Activated T-cell treated with anti-CD3 and anti-CD28 coated beads, Interleukin-2, amount 50 U/mL, for 24 hours (primary cell): Measurements from ENCODE around the gene DCLRE1B.

Experiments used
- DNase-seq: peaks from one replicate; pipeline ENCODE4 v3.0.0-alpha.2; 2020
- H3K27ac Mint-ChIP-seq: 2 replicates; pipeline ENCODE4 v1.8.0; 2020; ENCODE audit warnings: mild to moderate bottlenecking, mixed read lengths
- H3K27me3 Mint-ChIP-seq: 2 replicates; pipeline ENCODE4 v1.8.0; 2020; ENCODE audit warnings: mixed read lengths
- H3K36me3 Mint-ChIP-seq: 2 replicates; pipeline ENCODE4 v1.8.0; 2020; ENCODE audit warnings: low read depth, mixed read lengths
- H3K4me1 Mint-ChIP-seq: 2 replicates; pipeline ENCODE4 v1.8.0; 2020; ENCODE audit warnings: low read depth, mixed read lengths
- H3K4me3 Mint-ChIP-seq: 2 replicates; pipeline ENCODE4 v1.8.0; 2020; ENCODE audit warnings: mild to moderate bottlenecking, moderate library complexity, mixed read lengths
- H3K9me3 Mint-ChIP-seq: 2 replicates; pipeline ENCODE4 v1.8.0; 2020; ENCODE audit warnings: mixed read lengths

DCLRE1B gene

DNA sequence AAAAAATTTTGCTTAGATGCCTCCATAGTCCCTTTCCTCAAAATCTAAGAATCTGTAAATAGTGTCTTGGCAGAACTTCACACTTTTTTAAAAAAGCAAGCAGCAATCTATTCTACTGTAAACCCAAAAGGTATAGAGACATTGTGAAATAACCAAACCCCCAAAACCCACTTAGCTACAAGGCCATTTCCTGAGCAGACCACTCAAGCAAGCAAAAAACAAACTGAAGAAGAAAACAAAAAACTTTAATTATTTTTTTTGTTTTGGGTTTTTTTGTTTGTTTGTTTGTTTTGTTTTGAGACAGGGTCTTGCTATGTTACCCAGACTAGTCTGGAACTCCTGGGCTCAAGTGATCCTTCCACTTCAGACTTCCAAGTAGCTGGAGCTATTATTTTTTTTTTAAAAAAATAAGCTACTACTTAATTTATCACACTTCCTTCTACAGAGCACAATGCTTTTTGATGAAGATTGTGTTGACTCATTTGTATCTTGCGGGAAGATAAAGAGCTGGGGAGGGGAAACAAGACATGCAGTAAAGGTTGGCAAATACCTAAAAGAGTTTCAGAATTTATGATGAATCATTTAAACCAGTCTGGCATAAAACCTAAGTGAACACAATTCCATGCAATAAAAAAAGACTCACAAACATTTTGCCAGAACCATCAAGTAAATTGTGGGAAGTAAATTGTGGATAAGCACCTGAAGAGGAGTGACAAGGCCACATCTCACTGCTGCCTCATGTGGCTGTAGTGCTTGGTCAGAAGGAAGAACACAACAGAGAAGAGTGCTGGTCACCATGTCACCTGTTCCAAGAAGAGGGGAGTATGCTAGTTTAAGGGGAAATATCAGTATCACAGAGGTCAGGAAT lies 30.9 kb upstream of the DCLRE1B start:
- no peak for DNase-seq
- Mint-ChIP-seq H3K4me3 (peak overlapping the region; percentile 13), H3K36me3 (peaks cover 18% of the 10 kb centered on the region), H3K27me3 (no peaks in the 10 kb centered on the region), H3K27ac (peak overlapping the region; percentile 93), H3K4me1 (peaks cover 70% of the 10 kb centered on the region), H3K9me3 (no peaks in the 10 kb centered on the region)

DNA sequence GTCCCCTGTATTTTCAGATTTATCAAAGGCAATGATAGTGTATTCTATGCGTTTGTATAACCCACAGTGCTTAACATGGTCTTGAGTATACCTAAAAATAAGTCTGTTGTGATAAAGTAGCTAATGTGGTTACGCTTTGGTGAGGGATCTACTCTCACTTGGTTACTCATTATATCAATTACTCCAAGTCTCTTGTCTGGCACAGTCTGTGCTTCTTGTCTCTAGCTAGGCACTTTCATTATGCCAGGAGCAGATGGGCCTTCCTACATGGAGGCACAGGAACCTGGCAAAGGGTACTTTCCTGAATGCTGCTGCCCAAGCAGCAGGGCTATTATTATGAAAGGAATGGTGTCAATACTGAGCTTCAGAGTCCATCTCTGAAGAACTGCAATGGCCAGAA lies 29.4 kb upstream of the DCLRE1B start:
- DNase-seq, result no peak
- Mint-ChIP-seq H3K36me3 (peaks cover 9% of the 10 kb centered on the region), H3K27ac (peak overlapping the region; percentile 93), H3K4me1 (peaks cover 71% of the 10 kb centered on the region), H3K27me3 (no peaks in the 10 kb centered on the region), H3K4me3 (no peak overlapping the region), H3K9me3 (no peaks in the 10 kb centered on the region)

DNA sequence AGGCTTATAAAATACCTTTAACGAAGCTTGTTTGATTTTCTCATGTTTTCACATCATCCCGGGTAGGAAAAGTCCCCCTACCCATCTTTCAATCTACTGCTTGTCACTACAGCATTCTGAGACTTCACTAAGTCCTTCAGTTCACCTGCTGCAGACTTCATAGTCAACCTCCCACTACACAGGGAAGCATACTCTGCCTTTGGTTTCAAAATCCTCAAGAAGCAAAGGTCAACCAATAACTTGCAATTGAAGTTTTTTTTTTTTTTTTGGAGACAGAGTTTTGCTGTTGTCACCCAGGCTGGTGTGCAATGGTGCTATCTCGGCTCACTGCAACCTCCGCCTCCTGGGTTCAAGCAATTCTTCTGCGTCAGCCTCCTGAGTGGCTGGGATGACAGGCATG lies 28.9 kb upstream of the DCLRE1B start:
- Mint-ChIP-seq H3K4me1 (peaks cover 74% of the 10 kb centered on the region), H3K27me3 (no peaks in the 10 kb centered on the region), H3K27ac (no peak overlapping the region), H3K4me3 (no peak overlapping the region), H3K36me3 (peaks cover 5% of the 10 kb centered on the region), H3K9me3 (no peaks in the 10 kb centered on the region)
- no peak for DNase-seq

DNA sequence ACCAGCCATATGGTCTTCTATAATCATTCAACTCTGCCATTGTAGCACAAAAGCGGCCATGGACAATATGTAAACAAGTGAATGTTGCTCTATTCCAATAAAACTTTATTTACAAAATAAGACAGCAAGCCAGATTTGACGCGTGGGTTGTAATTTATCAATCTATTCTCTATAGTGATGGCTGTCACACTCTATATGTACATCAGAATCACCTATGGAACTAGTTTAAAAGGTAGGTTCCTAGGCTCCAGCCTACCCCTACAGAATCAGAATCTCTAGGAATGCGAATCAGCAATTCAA lies 25.4 kb upstream of the DCLRE1B start:
- Mint-ChIP-seq H3K9me3 (no peaks in the 10 kb centered on the region), H3K36me3 (peaks cover 6% of the 10 kb centered on the region), H3K4me3 (no peak overlapping the region), H3K4me1 (peaks cover 48% of the 10 kb centered on the region), H3K27me3 (no peaks in the 10 kb centered on the region), H3K27ac (no peak overlapping the region)
- DNase-seq, result no peak

DNA sequence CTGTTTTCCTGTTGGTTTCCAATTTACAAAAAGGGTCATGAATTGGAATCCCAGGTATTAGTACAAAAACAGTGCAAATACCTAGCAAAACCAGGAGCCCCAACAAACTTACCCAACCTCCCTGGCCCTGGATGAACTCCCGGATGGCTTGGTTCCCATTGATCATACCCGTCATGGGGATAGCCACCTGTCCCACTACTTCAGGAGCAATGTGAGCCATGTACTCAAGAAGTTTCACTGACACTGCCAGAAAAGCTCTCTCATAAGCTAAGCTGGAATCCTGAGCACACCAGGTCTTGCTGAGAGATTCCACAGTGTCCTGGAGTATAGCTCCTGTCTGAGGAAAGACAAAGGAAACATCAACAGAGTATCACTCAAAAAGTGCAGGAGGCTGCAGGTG lies 23.5 kb upstream of the DCLRE1B start:
- Mint-ChIP-seq H3K27me3 (no peaks in the 10 kb centered on the region), H3K36me3 (peaks cover 10% of the 10 kb centered on the region), H3K4me1 (peaks cover 34% of the 10 kb centered on the region), H3K9me3 (no peaks in the 10 kb centered on the region), H3K4me3 (no peak overlapping the region), H3K27ac (no peak overlapping the region)
- DNase-seq, result no peak

DNA sequence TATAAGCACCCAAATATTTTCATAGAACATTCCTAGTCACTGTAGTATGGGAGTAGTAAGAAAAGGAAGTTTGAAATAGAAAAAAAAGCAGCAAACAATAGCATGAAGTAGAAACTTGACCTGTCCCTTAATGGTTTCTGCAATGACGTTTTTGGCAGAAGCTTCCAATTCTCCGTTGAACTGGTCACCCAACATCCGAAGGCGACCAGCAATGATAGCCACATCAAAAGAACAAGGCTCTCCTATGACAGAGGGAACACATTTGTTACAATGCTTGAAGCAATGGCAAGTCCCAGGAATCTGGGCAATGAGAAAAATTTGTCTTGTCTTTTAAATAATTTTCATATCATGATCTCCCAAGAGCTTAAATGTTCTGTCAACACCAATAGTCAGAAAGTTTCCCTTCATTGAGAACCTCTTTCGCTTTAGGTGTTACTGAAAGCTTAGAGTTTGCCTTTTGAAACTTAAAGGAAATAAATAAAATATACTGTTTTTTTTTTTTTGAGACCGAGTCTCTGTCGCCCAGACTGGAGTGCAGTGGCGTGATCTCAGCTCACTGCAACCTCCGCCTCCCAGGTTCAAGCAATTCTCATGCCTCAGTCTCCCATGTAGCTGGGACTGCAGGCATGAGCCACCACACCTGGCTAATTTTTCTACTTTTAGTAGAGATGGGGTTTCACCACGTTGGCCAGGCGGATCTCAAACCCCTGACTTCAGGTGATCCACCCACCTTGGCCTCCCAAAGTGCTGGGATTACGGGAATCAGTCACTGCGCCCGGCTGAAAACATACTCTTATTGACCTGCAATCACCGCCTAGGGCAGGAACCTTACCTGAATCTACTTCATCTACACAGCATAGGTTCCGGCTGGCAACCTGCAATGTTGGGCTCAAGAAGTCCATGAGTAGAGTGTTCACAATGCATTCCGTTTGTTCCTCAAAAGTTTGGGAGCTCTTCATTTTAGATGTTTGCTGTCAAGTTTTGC lies 18.4 kb upstream of the DCLRE1B start:
- Mint-ChIP-seq H3K4me3 (no peak overlapping the region), H3K36me3 (peaks cover 11% of the 10 kb centered on the region), H3K9me3 (no peaks in the 10 kb centered on the region), H3K4me1 (peaks cover 17% of the 10 kb centered on the region), H3K27me3 (no peaks in the 10 kb centered on the region), H3K27ac (no peak overlapping the region)
- DNase-seq, result no peak

DNA sequence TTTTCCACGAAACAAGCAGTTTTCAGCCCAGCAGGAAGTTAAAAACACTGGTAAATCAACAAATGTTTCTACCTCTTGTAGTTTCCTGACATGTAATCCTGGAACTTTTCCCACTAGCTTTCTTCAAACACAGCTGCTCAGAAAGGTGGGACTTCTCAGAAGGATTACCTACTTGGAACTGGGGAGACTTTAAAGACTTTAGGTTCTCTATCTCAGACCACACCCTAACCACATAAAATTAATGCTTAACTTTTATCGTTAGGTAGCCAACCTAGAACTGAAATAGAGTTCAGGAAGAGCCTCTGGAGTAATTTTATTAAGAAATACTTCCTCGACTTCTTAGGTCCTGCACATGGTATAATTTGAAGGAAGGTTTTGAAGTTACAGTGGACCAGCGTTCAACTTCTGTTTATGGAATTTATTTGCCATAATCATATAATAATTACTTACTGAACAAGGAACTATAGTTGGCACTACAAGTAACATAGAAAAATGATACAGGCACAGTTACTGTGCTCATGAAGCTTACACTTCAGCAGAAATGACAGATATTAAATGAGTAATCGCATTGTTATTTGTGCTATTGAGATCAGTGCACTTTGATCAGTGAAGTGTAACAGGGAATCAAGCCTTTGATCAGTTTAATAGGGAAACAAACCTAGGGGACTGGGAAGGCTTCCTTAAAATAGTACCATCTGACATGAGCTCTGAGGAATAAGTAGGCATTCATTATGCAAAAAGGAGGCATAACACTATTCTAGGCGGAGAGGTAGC lies 17.5 kb upstream of the DCLRE1B start, which contains the start of gene BCL2L15:
BCL2L15 (minus strand) TSS at position 180 of the 774 bp plus-strand sequence. CDS start 206 bp downstream, outside the sequence.
- Mint-ChIP-seq H3K27ac (no peak within 1 kb of the TSS), H3K9me3 (no peaks in the 10 kb centered on the region), H3K4me3 (no peak within 1 kb of the TSS), H3K4me1 (peaks cover 17% of the 10 kb centered on the region), H3K27me3 (no peaks in the 10 kb centered on the region), H3K36me3 (peaks cover 15% of the 10 kb centered on the region)
- DNase-seq, result no peak

DNA sequence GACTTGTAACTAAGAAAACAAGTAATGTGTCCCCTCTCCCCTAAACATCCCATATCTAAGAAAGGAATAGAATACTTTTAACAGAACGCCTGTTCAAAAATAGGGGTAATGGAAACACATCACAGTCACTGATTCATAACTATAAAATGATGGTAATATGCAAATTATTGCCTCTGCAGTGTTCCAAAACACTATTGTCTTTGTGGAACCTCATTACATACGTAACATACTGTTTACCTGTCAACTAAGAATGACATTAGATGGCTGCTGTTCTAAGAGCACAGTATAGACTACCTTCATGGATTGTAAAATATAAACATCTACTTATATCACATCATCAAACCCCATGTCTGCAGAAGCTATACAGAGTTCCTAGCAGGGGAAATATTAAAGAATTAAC lies 14.3 kb upstream of the DCLRE1B start:
- Mint-ChIP-seq H3K27ac (no peak overlapping the region), H3K4me1 (peaks cover 17% of the 10 kb centered on the region), H3K9me3 (no peaks in the 10 kb centered on the region), H3K4me3 (no peak overlapping the region), H3K27me3 (no peaks in the 10 kb centered on the region), H3K36me3 (peaks cover 33% of the 10 kb centered on the region)
- no peak for DNase-seq

DNA sequence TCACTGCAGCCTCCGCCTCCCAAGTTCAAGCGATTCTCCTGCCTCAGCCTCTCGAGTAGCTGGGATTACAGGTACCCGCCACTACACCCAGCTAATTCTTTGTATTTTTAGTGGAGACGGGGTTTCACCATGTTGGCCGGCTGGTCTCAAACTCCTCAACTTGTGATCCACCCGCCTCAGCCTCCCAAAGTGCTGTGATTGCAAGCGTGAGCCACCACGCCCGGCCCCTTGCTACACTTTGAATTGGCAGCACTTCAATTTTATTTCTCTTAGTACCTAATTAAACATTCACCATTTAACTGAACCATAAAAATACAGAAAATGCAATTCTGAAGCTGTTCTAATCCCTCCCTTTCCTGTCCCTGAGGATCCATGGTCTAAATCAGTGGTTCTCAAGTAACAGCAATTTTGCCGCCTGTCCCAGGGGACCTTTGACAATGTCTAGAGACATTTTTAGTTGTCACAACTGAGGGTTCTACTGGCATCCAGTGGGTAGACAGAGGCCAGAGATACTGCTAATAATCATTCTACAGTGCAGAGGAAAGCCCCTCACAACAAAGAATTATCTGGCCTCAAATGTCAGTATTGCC lies 13.4 kb upstream of the DCLRE1B start:
- H3K4me3 Mint-ChIP-seq, result no peak overlapping the region
- peaks cover 15% of the 10 kb centered on the region for H3K4me1 Mint-ChIP-seq
- H3K36me3 Mint-ChIP-seq, result peaks cover 40% of the 10 kb centered on the region
- H3K9me3 Mint-ChIP-seq, result no peaks in the 10 kb centered on the region
- no peak for DNase-seq
- H3K27ac Mint-ChIP-seq, result no peak overlapping the region
- H3K27me3 Mint-ChIP-seq, result no peaks in the 10 kb centered on the region

DNA sequence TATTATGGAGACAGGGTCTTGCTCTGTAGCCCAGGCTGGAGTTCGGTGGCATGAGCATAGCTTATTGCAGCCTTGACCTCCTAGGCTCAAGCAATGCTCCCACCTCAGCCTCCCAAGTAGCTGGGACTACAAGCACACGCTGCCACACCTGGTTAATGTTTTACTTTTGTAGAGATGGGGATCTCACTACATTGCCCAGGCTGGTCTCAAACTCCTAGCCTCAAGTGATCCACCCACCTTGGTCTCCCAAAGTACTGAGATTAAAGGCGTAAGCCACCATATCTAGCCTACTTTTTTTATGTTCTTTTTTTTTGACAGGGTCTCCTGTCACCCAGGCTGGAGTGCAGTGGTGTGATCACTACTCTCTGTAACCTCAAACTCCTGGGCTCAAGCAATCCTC lies 11.9 kb upstream of the DCLRE1B start:
- Mint-ChIP-seq H3K27ac (no peak overlapping the region), H3K4me1 (peaks cover 14% of the 10 kb centered on the region), H3K9me3 (no peaks in the 10 kb centered on the region), H3K36me3 (peaks cover 54% of the 10 kb centered on the region), H3K27me3 (no peaks in the 10 kb centered on the region), H3K4me3 (no peak overlapping the region)
- no peak for DNase-seq

DNA sequence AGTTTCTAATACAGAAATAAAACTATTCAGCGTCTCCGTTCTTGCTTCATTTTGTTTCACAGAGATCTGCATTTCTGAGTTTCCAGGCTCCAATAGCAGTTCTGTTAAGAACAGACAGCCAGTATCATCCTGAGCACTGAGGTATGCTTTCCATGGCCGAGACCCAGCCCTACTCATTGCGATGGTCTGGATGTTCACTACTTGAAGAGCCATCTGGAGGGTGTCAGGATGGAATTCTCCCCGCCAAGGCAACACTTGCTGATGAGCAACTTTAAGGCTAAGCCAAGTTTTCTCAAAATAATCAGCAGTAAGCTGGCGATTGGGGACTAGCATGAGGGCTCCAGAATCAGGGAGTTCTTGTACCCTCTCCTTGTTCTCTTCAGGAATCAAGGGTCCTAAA lies 10.0 kb upstream of the DCLRE1B start:
- peak overlapping the region; percentile 50 for H3K27ac Mint-ChIP-seq
- H3K4me1 Mint-ChIP-seq, result peaks cover 29% of the 10 kb centered on the region
- H3K27me3 Mint-ChIP-seq, result no peaks in the 10 kb centered on the region
- no peaks in the 10 kb centered on the region for H3K9me3 Mint-ChIP-seq
- DNase-seq, result no peak
- H3K36me3 Mint-ChIP-seq, result peaks cover 73% of the 10 kb centered on the region
- no peak overlapping the region for H3K4me3 Mint-ChIP-seq

DNA sequence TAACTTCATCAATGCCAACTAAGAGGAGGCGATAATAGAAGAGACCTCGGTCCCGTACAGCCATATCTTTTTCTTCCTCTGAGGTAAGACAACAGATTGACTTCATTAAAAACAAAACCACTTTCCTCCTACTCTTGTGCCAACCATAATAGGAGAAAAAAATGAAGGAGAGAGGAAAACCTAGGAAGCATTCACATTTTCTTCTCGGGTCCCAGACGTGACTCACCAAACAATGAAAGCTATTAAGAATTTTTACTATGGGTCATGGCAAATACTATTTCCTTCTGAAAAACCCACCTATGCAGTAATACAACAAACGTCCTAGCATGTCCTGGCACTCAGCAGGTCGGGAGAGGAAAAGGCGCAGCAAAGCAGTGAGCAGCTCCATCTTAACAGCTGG lies 9.2 kb upstream of the DCLRE1B start:
- DNase-seq, result no peak
- Mint-ChIP-seq H3K4me3 (no peak overlapping the region), H3K27me3 (no peaks in the 10 kb centered on the region), H3K4me1 (peaks cover 26% of the 10 kb centered on the region), H3K36me3 (peaks cover 78% of the 10 kb centered on the region), H3K27ac (peak overlapping the region; percentile 18), H3K9me3 (no peaks in the 10 kb centered on the region)

DNA sequence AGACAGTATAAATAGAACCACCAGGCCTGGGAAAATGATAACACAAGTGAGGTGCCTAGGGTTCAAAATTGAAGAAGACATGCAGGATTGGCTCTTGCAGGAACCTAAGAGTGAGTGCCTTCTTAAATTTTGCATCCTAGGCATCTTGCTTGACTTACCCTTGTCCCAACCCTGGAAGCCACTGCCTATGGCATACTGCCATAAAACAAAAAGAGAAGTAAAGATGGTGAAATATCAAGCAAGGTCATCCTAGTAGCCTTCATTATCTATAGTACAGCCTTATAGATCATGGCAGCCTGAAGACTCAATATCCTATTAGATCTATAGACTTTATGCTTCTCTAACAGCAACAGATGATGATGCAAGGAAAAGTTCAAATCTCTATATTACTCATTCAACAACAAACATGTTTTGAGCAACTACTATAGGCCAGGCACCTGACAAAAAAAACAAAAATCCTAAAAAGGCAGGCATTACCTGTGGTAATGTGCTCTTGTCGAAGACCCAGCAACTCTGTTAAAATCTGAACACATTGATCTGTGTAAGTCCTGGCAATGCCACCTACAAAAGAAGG lies 6.8 kb upstream of the DCLRE1B start:
- Mint-ChIP-seq H3K36me3 (peaks cover 97% of the 10 kb centered on the region), H3K4me3 (no peak overlapping the region), H3K4me1 (peaks cover 49% of the 10 kb centered on the region), H3K27me3 (no peaks in the 10 kb centered on the region), H3K9me3 (no peaks in the 10 kb centered on the region), H3K27ac (peak overlapping the region; percentile 73)
- DNase-seq, result no peak

DNA sequence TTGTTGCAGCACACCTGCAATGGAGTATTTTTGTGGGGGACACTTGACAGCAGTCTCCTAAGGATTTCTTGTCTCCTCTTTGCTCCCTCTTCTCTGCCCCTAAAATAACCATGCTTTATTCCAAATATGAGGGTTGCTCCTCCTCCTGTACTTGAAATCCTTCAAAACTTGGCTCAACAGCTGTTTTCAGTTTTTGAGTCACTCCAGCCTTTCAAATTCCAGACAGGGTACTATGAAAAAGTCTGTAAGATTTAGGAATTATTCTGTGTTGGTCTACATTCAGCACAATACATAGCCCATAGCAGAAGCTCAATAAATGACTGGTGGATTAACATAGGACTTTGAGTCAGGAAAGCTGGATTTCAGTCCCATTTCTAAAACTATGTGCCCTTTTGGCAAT lies 6.0 kb upstream of the DCLRE1B start:
- no peaks in the 10 kb centered on the region for H3K27me3 Mint-ChIP-seq
- H3K4me3 Mint-ChIP-seq, result no peak overlapping the region
- H3K9me3 Mint-ChIP-seq, result no peaks in the 10 kb centered on the region
- DNase-seq, result no peak
- H3K27ac Mint-ChIP-seq, result peak overlapping the region; percentile 68
- H3K36me3 Mint-ChIP-seq, result peaks cover 99% of the 10 kb centered on the region
- peaks cover 55% of the 10 kb centered on the region for H3K4me1 Mint-ChIP-seq
